PC-3 (cell line): Measurements from ENCODE around the gene LAMC2. TPM values are rescaled to one million over a fixed set of nuclear protein-coding genes. Genes with fewer than 3 reads are reported as not detected.

Experiments
- ATAC-seq: fragments of 200-7000 bp; cut with Tn5 transposase; 2 replicates; pipeline ENCODE4 v1.9.1; 2020; ENCODE audit warnings: mild to moderate bottlenecking, moderate library complexity
- BruUV-seq: library from RNA; stranded (reverse); fragments of 400-500 nt; replicated peaks from 2 replicates; lab custom pipeline; 2021; lab: Mats Ljungman, UMichigan
- CTCF ChIA-PET: fragments of 300-600 bp; sonication (Branson Sonifier 250); formaldehyde crosslinking; loops from one replicate; lab custom pipeline; 2022; ENCODE audit warnings: antibody characterized with exemption; lab: Charles Lee
- POLR2A ChIA-PET: fragments of 300-600 bp; sonication (Branson Sonifier 250); formaldehyde crosslinking; loops from one replicate; lab custom pipeline; 2022; ENCODE audit warnings: antibody characterized with exemption; ENCODE audit not compliant: unreplicated experiment; lab: Charles Lee
- DNase-seq: peaks from one replicate; pipeline ENCODE4 v3.0.0-alpha.2; 2015
- H2AFZ ChIP-seq: fragments of 300-600 bp; sonication (generic); 2 replicates; pipeline ENCODE4 v1.6.0; 2016; ENCODE audit warnings: antibody characterized with exemption, low read length
- H3F3A ChIP-seq: fragments of 300-600 bp; sonication (generic); one replicate; pipeline ENCODE4 v1.6.0; 2017; ENCODE audit warnings: antibody characterized with exemption, low read length, control low read depth, mild to moderate bottlenecking; ENCODE audit not compliant: unreplicated experiment
- H3K27ac ChIP-seq: fragments of 300-600 bp; sonication (generic); 2 replicates; pipeline ENCODE4 v1.5.1; 2016; ENCODE audit warnings: mild to moderate bottlenecking, low read length
- H3K27me3 ChIP-seq: fragments of 300-600 bp; sonication (generic); 2 replicates; pipeline ENCODE4 v1.6.1; 2016; ENCODE audit warnings: low read length, mixed read lengths
- H3K36me3 ChIP-seq: fragments of 300-600 bp; sonication (generic); 2 replicates; pipeline ENCODE4 v1.6.1; 2016; ENCODE audit warnings: low read depth, mixed run types, low read length, mixed read lengths
- H3K4me1 ChIP-seq: fragments of 300-600 bp; sonication (generic); 2 replicates; pipeline ENCODE4 v1.5.1; 2016; ENCODE audit warnings: low read length; ENCODE audit not compliant: insufficient read depth
- H3K4me2 ChIP-seq: fragments of 300-600 bp; sonication (generic); 2 replicates; pipeline ENCODE4 v1.6.0; 2016; ENCODE audit warnings: low read length
- H3K4me3 ChIP-seq: fragments of 300-600 bp; sonication (generic); 2 replicates; pipeline ENCODE4 v1.5.1; 2016; ENCODE audit warnings: mild to moderate bottlenecking, low read length, mixed read lengths
- H3K79me2 ChIP-seq: fragments of 300-600 bp; sonication (generic); 2 replicates; pipeline ENCODE4 v1.6.1; 2017; ENCODE audit warnings: low read length, mixed read lengths
- H3K9ac ChIP-seq: fragments of 300-600 bp; sonication (generic); 2 replicates; pipeline ENCODE4 v1.6.0; 2016; ENCODE audit warnings: mild to moderate bottlenecking, low read length
- H3K9me2 ChIP-seq: fragments of 300-600 bp; sonication (generic); replicated peaks from 2 replicates; pipeline ENCODE4 v1.6.1; 2016; ENCODE audit warnings: mixed run types, low read length, mixed read lengths
- H3K9me3 ChIP-seq: fragments of 300-600 bp; sonication (generic); 2 replicates; pipeline ENCODE4 v1.6.1; 2016; ENCODE audit warnings: low read length, mixed read lengths
- H4K20me1 ChIP-seq: fragments of 300-600 bp; sonication (generic); 2 replicates; pipeline ENCODE4 v1.6.1; 2016; ENCODE audit warnings: low read length, mixed read lengths
- CTCF ChIP-seq: fragments of 300-600 bp; sonication (generic); conservative IDR thresholded peaks from 2 replicates; pipeline ENCODE4 v1.5.1; 2017; ENCODE audit warnings: antibody characterized with exemption, low read depth, mild to moderate bottlenecking, low read length
- EZH2 ChIP-seq: fragments of 300-600 bp; sonication (generic); IDR thresholded peaks from one replicate; pipeline ENCODE4 v1.6.1; 2017; ENCODE audit warnings: antibody characterized with exemption, mild to moderate bottlenecking, low read length; ENCODE audit not compliant: unreplicated experiment
- EZH2phosphoT487 ChIP-seq: fragments of 300-600 bp; sonication (generic); IDR thresholded peaks from 2 replicates; pipeline ENCODE4 v1.6.1; 2018; ENCODE audit warnings: mild to moderate bottlenecking, antibody characterized with exemption, low read length, borderline replicate concordance
- intact Hi-C: fragments of 100-400 bp; cut with micrococcal nuclease; formaldehyde crosslinking; loops from 2 replicates; pipeline ENCODE4 v1.9.0; 2023
- total RNA-seq: library from RNA; depleted of rRNA; stranded (reverse); fragments of >200 nt; gene quantifications from 2 replicates; pipeline ENCODE4 v1.2.3, GENCODE V29; 2014

The LAMC2 gene
- total RNA-seq, 1 experiment from 2014 or later: 105 TPM

DNA sequence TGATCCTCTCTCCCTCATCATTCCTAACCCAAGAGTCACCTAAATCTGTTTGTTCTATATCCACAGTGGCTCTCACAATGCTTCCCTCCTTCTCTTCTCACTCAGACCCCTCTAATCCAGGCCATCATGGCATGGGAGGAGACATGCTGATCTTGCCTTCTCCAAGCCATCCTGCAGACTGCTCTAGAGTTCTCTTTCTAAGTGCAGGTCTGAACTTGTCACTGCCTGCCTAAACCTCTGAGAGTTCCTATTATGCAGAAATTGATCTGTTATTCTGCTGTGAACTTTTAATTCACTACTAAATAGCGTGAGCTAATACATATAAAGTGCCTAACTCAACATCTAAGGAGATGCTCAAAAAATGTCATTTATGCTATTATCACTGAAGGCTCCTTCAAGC lies 26.8 kb downstream of the LAMC2 start:
- Histone ChIP-seq H3K4me3 (no peak overlapping the region), H3K27me3 (no peaks in the 10 kb centered on the region), H3K79me2 (peaks cover 18% of the 10 kb centered on the region), H3K36me3 (peaks cover 39% of the 10 kb centered on the region), H3K9me3 (no peaks in the 10 kb centered on the region), H3K4me2 (no peak overlapping the region), H3K4me1 (peaks cover 24% of the 10 kb centered on the region), H3F3A (no peaks in the 10 kb centered on the region), H2AFZ (no peak overlapping the region), H3K27ac (no peak overlapping the region), H3K9me2 (no peaks in the 10 kb centered on the region), H4K20me1 (no peaks in the 10 kb centered on the region), H3K9ac (no peak overlapping the region)
- intact Hi-C loops: no loop called here
- ATAC-seq (no peak), DNase-seq (no peak)
- no TSS peak for BruUV-seq
- CTCF ChIA-PET: no interaction called here
- POLR2A ChIA-PET: no interaction called here
- TF ChIP-seq EZH2 (no peak), EZH2phosphoT487 (no peak), CTCF (no peak)

DNA sequence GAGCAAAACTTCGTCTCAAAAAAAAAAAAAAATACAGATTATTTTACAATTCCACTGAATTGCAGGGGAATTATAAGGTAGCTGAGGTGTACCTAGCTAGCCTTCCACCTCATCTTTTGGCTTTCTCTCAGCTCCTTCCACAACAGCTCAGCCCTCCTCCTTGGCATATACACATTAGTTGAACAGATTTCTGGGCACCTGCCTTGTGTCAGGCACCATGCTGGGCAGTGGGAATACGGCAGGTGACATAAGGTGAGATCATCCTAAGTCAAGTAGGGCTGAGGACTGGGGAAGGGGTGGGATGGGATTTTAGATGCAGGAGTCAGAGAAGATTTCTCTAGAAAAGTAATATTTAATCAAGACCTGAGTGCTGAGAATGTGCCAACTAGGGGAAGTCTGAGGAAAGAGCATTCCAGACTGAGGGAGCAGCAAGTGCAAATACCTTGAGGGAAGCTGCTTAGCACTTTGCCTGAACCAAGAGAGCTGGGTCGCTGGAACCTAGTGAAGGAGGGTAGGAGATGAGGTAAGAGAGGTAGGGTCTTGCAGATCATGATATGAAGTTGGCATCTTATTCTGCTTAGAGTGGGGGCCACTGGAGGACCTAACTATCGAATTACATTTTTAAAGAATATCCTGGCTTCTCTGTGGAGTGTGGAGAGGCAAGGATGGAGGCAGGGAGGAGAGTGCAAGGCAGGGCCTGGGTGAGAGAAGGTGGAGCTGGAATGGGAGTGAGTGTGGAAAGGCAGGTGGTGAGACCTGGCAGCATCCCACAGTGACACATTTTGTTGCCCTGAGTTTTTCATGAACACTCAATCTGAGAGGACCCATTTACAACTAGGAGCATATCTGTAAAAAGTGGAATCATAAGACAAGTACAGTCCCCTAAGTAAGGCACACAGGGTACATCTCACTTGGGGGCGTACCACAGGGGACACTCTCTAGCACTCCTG lies 28.2 kb downstream of the LAMC2 start:
- CTCF ChIA-PET: no interaction called here
- Histone ChIP-seq H3K79me2 (peaks cover 18% of the 10 kb centered on the region), H3K4me1 (peaks cover 14% of the 10 kb centered on the region), H2AFZ (no peak overlapping the region), H3K27ac (no peak overlapping the region), H3K27me3 (no peaks in the 10 kb centered on the region), H3K4me2 (no peak overlapping the region), H3F3A (no peaks in the 10 kb centered on the region), H3K9me3 (no peaks in the 10 kb centered on the region), H3K4me3 (no peak overlapping the region), H4K20me1 (no peaks in the 10 kb centered on the region), H3K9ac (no peak overlapping the region), H3K9me2 (no peaks in the 10 kb centered on the region), H3K36me3 (peaks cover 52% of the 10 kb centered on the region)
- peak; percentile 25; the same call in 1 of the 2 replicates for ATAC-seq
- DNase-seq: no peak
- intact Hi-C loops: no loop called here
- TF ChIP-seq EZH2: no peak
- TF ChIP-seq EZH2phosphoT487: no peak
- TF ChIP-seq CTCF: no peak
- BruUV-seq: no TSS peak
- POLR2A ChIA-PET: no interaction called here
